ENCODE results near the gene PMVK. TPM values are rescaled to one million over a fixed set of nuclear protein-coding genes. Genes with fewer than 3 reads are reported as not detected.

PMVK gene
- total RNA-seq, 2 experiments from 2014 or later, result 6.6 to 7.4 TPM

DNA sequence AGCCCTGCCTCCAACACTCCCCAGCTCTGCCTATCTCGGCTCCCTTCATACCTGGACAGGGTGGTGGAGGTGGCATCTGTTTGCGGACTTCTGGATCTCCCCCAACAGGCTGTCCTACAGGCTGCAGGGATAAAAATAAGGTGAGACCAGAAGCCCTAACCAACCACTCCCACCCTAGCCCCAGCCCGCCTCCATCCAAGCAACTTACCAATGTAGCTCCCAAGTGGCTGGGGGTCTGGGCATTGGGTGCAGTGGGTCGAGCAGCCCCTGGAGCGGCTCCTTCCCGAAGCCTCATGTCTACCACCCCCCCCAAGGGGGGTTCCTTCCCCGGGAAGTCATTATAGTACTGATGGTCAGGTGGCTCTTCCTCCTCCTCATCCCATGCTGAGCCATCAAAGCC, 29.6 kb upstream of the PMVK start:
- POLR2A ChIA-PET, result interaction anchor here (1.4 kb wide), 1 partner anchor 10 kb away, joined by 6 read pairs; the partner anchor contains the start of gene PBXIP1
- CTCF ChIA-PET, result no interaction called here

DNA sequence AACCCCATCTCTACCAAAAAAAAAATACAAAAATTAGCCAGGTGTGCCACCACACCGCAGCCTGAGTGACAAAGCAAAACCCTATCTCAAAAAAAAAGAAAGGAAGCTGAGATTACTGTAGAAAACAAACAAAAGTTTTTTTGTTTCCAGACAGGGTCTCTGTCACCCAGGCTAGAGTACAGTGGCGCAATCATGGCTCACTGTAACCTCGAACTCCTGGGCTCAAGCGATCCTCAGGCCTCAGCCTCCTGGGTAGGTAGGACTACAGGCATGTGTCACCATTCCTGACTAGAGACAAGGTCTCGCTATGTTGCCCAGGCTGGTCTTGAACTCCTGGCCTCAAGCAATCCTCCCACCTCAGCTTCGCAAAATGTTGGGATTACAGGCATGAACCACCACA, 27.8 kb upstream of the PMVK start:
- no peak for ATAC-seq (ENCODE audit: poor library complexity)
- H3K9me3 ChIP-seq (ENCODE audit: control insufficient read depth in 1 of 2, insufficient read depth in 1 of 2, low read length in 2 of 2), result no peaks in the 10 kb centered on the region
- H3K4me1 ChIP-seq (ENCODE audit: insufficient read depth, low read length), result peaks cover 47% of the 10 kb centered on the region
- Mint-ChIP-seq H3K27me3 (no peaks in the 10 kb centered on the region), H3K36me3 (ENCODE audit: low read depth) (peaks cover 76% of the 10 kb centered on the region), H3K4me1 (ENCODE audit: low read depth) (peaks cover 25% of the 10 kb centered on the region), H3K4me3 (peak overlapping the region; percentile 25), H3K27ac (peak overlapping the region; percentile 14), H3K9me3 (no peaks in the 10 kb centered on the region)
- POLR2A ChIA-PET, result interaction anchor here (0.8 to 1.0 kb wide), 3 partner anchors 9 to 52 kb away, joined by 3 to 5 read pairs (median 3); partner anchors contain the start of gene PBXIP1
- TF ChIP-seq, protein P1, sequence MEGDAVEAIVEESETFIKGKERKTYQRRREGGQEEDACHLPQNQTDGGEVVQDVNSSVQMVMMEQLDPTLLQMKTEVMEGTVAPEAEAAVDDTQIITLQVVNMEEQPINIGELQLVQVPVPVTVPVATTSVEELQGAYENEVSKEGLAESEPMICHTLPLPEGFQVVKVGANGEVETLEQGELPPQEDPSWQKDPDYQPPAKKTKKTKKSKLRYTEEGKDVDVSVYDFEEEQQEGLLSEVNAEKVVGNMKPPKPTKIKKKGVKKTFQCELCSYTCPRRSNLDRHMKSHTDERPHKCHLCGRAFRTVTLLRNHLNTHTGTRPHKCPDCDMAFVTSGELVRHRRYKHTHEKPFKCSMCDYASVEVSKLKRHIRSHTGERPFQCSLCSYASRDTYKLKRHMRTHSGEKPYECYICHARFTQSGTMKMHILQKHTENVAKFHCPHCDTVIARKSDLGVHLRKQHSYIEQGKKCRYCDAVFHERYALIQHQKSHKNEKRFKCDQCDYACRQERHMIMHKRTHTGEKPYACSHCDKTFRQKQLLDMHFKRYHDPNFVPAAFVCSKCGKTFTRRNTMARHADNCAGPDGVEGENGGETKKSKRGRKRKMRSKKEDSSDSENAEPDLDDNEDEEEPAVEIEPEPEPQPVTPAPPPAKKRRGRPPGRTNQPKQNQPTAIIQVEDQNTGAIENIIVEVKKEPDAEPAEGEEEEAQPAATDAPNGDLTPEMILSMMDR (IDR thresholded peaks at IDR 0.05), result no peak
- peaks cover 64% of the 10 kb centered on the region for H3K36me3 ChIP-seq (ENCODE audit: insufficient read depth, low read length)
- intact Hi-C loops (cut with DNase I, micrococcal nuclease), result loop anchor here in 1 of 2 experiments (5.0 kb wide), 1 partner anchor 98 kb away; the partner anchor contains the start of gene EFNA4
- H3K27ac ChIP-seq (ENCODE audit: low read depth in 1 of 2, low read length in 2 of 2), result no peak overlapping the region
- H3K4me3 ChIP-seq (ENCODE audit: low read length), result no peak overlapping the region
- no peaks in the 10 kb centered on the region for H3K27me3 ChIP-seq (ENCODE audit: control insufficient read depth in 1 of 2, insufficient read depth in 2 of 2, low read length in 2 of 2)
- CTCF ChIA-PET, result interaction anchor here (0.8 to 5.6 kb wide), 4 partner anchors 9 to 53 kb away, joined by 3 to 40 read pairs (median 4); partner anchors contain the start of genes CKS1B and PBXIP1
- no peak for DNase-seq

More for the DNA sequence above, 29.6 kb upstream of the PMVK start:
- DNase-seq (no peak), ATAC-seq (ENCODE audit: poor library complexity) (no peak)
- Histone ChIP-seq H3K9me3 (ENCODE audit: control insufficient read depth in 1 of 2, insufficient read depth in 1 of 2, low read length in 2 of 2) (no peaks in the 10 kb centered on the region), H3K4me1 (ENCODE audit: insufficient read depth, low read length) (peaks cover 44% of the 10 kb centered on the region), H3K36me3 (ENCODE audit: insufficient read depth, low read length) (peaks cover 71% of the 10 kb centered on the region), H3K27ac (ENCODE audit: low read depth in 1 of 2, low read length in 2 of 2) (no peak overlapping the region), H3K27me3 (ENCODE audit: control insufficient read depth in 1 of 2, insufficient read depth in 2 of 2, low read length in 2 of 2) (no peaks in the 10 kb centered on the region), H3K4me3 (ENCODE audit: low read length) (no peak overlapping the region)
- TF ChIP-seq, protein P1 (IDR thresholded peaks at IDR 0.05), result no peak
- no peak overlapping the region for H3K27ac Mint-ChIP-seq
- peaks cover 73% of the 10 kb centered on the region for H3K36me3 Mint-ChIP-seq (ENCODE audit: low read depth)
- no peaks in the 10 kb centered on the region for H3K27me3 Mint-ChIP-seq
- intact Hi-C loops (cut with DNase I, micrococcal nuclease), result no loop called here
- peaks cover 25% of the 10 kb centered on the region for H3K4me1 Mint-ChIP-seq (ENCODE audit: low read depth)
- H3K4me3 Mint-ChIP-seq, result no peak overlapping the region
- no peaks in the 10 kb centered on the region for H3K9me3 Mint-ChIP-seq

DNA sequence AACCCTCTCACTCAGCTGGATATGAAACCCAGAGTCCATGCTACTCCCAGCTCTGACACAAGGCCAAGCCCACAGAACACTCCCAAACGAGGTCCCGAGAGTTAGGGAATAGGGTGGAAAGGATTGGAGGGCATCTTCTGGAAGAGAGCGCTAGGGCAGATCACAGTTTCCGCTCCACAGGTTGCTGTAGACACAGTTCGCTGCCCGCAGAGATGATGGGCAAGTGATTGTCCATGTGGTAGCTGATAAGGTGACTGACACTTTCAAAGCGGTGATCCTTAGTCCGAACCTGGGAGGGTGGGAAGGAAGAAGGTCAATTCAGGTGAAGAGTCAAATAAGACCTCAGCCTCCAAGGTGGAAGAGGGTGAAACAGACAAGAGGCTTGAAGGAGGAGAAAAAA, 27.1 kb upstream of the PMVK start:
- Histone ChIP-seq H3K27me3 (ENCODE audit: control insufficient read depth in 1 of 2, insufficient read depth in 2 of 2, low read length in 2 of 2) (no peaks in the 10 kb centered on the region), H3K27ac (ENCODE audit: low read depth in 1 of 2, low read length in 2 of 2) (no peak overlapping the region), H3K36me3 (ENCODE audit: insufficient read depth, low read length) (peaks cover 64% of the 10 kb centered on the region), H3K9me3 (ENCODE audit: control insufficient read depth in 1 of 2, insufficient read depth in 1 of 2, low read length in 2 of 2) (no peaks in the 10 kb centered on the region), H3K4me3 (ENCODE audit: low read length) (no peak overlapping the region), H3K4me1 (ENCODE audit: insufficient read depth, low read length) (peaks cover 49% of the 10 kb centered on the region)
- H3K4me3 Mint-ChIP-seq, result no peak overlapping the region
- H3K9me3 Mint-ChIP-seq, result no peaks in the 10 kb centered on the region
- intact Hi-C loops (cut with DNase I, micrococcal nuclease), result loop anchor here (2.0 to 5.0 kb wide), 2 partner anchors 53 to 99 kb away; partner anchors contain the start of gene EFNA4 (in 1 of the 2)
- CTCF ChIA-PET, result interaction anchor here (1.6 to 5.6 kb wide), 3 partner anchors 11 to 54 kb away, joined by 6 to 40 read pairs (median 8); partner anchors contain the start of genes CKS1B and FLAD1
- TF ChIP-seq, protein P1 (IDR thresholded peaks at IDR 0.05), result no peak
- DNase-seq, result no peak
- H3K36me3 Mint-ChIP-seq (ENCODE audit: low read depth), result peaks cover 70% of the 10 kb centered on the region
- peak overlapping the region; percentile 91 for H3K27ac Mint-ChIP-seq
- peaks cover 20% of the 10 kb centered on the region for H3K4me1 Mint-ChIP-seq (ENCODE audit: low read depth)
- no peak for ATAC-seq (ENCODE audit: poor library complexity)
- H3K27me3 Mint-ChIP-seq, result no peaks in the 10 kb centered on the region
- POLR2A ChIA-PET, result interaction anchor here (1.0 kb wide), 1 partner anchor 8 kb away, joined by 5 read pairs; the partner anchor contains the start of gene PBXIP1

Measured in CD4-positive, alpha-beta T cell (primary cell).